Mammary epithelial cell (primary cell): Measurements from ENCODE around the gene VAV3.

ENCODE experiments used
- EZH2 ChIP-seq: IDR thresholded peaks from 2 replicates; pipeline ENCODE4 v1.6.1; 2012; ENCODE audit warnings: low read length, inconsistent platforms, borderline replicate concordance
- TF ChIP-seq, protein P1 (sequence below), 2 donors: IDR thresholded peaks in 1 of 2; conservative IDR thresholded peaks in 1 of 2; 2 replicates each; pipeline ENCODE4 v1.5.1; 2011 to 2012; ENCODE audit warnings: inconsistent platforms in 2 of 2, low read length in 2 of 2, mild to moderate bottlenecking in 2 of 2, control low read depth in 1 of 2, low read depth in 1 of 2; ENCODE audit not compliant: insufficient read depth in 1 of 2; ENCODE audit errors: extremely low read depth in 1 of 2

DNA sequence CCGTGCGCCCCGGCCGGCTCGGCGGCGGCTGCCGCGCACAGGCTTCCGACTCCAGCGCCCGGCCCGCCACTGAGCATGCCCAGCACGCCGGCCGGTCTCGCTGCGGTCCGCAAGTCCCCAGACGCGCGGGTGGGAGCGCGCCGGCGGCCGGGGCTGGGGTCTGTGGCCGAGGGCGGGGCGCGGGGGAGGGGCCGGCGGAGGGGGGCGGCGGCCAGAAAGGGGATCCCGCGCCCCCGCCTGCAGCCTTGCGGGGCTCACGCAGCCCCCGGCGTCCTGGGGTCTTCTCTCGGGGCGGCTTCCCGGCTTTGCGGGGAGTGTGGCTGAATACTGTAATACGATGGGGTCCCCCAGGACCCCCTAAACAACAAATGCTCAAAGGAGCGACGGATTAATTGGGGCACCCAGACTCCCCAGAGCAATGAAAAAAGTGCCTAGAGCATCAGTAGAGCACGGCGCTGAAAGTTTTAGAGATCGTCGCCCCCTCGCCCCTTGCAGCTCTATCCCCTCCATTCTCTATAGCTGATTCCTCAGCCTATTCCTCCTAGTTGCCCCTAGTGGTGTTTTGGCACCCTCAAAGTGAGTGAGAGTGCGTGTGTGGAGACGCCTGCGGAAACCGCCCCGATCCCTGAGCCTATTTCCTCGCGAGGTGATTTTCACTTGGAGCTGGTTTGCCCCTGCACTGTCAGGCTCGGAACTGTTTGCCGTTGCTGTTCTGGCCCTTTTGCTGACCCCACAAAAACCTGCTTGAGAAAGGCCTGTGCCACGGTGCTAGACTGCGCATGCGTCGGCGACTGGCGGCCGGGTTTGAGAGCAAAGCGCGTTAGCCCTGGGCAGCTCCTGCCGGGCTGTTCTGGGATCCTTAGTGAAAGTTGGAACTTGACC, at the start of gene VAV3:
- TF ChIP-seq, protein P1, sequence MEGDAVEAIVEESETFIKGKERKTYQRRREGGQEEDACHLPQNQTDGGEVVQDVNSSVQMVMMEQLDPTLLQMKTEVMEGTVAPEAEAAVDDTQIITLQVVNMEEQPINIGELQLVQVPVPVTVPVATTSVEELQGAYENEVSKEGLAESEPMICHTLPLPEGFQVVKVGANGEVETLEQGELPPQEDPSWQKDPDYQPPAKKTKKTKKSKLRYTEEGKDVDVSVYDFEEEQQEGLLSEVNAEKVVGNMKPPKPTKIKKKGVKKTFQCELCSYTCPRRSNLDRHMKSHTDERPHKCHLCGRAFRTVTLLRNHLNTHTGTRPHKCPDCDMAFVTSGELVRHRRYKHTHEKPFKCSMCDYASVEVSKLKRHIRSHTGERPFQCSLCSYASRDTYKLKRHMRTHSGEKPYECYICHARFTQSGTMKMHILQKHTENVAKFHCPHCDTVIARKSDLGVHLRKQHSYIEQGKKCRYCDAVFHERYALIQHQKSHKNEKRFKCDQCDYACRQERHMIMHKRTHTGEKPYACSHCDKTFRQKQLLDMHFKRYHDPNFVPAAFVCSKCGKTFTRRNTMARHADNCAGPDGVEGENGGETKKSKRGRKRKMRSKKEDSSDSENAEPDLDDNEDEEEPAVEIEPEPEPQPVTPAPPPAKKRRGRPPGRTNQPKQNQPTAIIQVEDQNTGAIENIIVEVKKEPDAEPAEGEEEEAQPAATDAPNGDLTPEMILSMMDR (conservative IDR thresholded peaks at IDR 0.05 in 1 of 2, IDR thresholded peaks at IDR 0.05 in 1 of 2; ENCODE audit: extremely low read depth in 1 of 2, insufficient read depth in 1 of 2, low read depth in 1 of 2, low read length in 2 of 2): no peak
- TF ChIP-seq EZH2: no peak
